ENCODE data around the gene ESRRG. TPM values are rescaled to one million over a fixed set of nuclear protein-coding genes. Genes with fewer than 3 reads are reported as not detected.

Gene ESRRG
- total and polyA plus RNA-seq, 2 donors (not counting 1 experiment from before 2014, with no cell fraction given), result 0.06 TPM; not detected in 1

- CTCF ChIA-PET, result no interaction called here
- Histone ChIP-seq H3K9ac (ENCODE audit: low read length) (no peak overlapping the region), H3K27me3 (replicated peaks in 1 of 4; ENCODE audit: control extremely low read depth in 1 of 4, control insufficient read depth in 3 of 4, insufficient read depth in 4 of 4, low read length in 3 of 4) (no peaks in the 10 kb centered on the region), H3K27ac (ENCODE audit: low read length in 2 of 2) (no peak overlapping the region), H4K20me1 (ENCODE audit: control insufficient read depth, insufficient read depth, low read length, poor library complexity, severe bottlenecking) (no peaks in the 10 kb centered on the region), H3K36me3 (replicated peaks in 1 of 2; ENCODE audit: control extremely low read depth in 1 of 2, control insufficient read depth in 1 of 2, extremely low read depth in 1 of 2, insufficient read depth in 2 of 2, low read length in 1 of 2) (no peaks in the 10 kb centered on the region), H3K4me2 (replicated peaks; ENCODE audit: low read depth, low read length, poor library complexity, severe bottlenecking) (no peak overlapping the region), H3K79me2 (ENCODE audit: control insufficient read depth, insufficient read depth, low read length) (no peaks in the 10 kb centered on the region), H2AFZ (ENCODE audit: insufficient read depth, low read depth, low read length, poor library complexity, severe bottlenecking) (no peak overlapping the region), H3K4me3 (ENCODE audit: control extremely low read depth in 1 of 5, extremely low read depth in 1 of 5, insufficient read depth in 1 of 5, low read depth in 2 of 5, low read length in 4 of 5) (no peak overlapping the region), H3K9me3 (ENCODE audit: control extremely low read depth in 1 of 3, control insufficient read depth in 2 of 3, insufficient read depth in 1 of 3, low read length in 2 of 3) (no peaks in the 10 kb centered on the region), H3K4me1 (ENCODE audit: control insufficient read depth in 2 of 2, insufficient read depth in 2 of 2, low read length in 2 of 2) (no peaks in the 10 kb centered on the region)
- intact Hi-C loops (cut with micrococcal nuclease), result no loop called here
- no peaks in the 10 kb centered on the region for H3K9me3 Mint-ChIP-seq (ENCODE audit: insufficient read depth)
- DNase-seq, result no peak
- POLR2A ChIA-PET, result no interaction called here
- no peak overlapping the region for H3K27ac Mint-ChIP-seq
- ATAC-seq (ENCODE audit: low read depth), result no peak
- H3K4me3 Mint-ChIP-seq, result no peak overlapping the region
- no peaks in the 10 kb centered on the region for H3K27me3 Mint-ChIP-seq
- TF ChIP-seq CTCF (IDR thresholded peaks at IDR 0.05) (no peak), EZH2 (IDR thresholded peaks at IDR 0.05; ENCODE audit: borderline replicate concordance, insufficient read depth, low read depth, low read length, poor library complexity, severe bottlenecking) (no peak)
- H3K4me1 Mint-ChIP-seq, result no peaks in the 10 kb centered on the region
- WGBS (ENCODE audit: insufficient coverage), result 95% methylated on average over 9 of the region's 12 CpGs
Measured at GRCh38 chr1:216614011-216614934, 109.0 kb downstream of the ESRRG start.

GRCh38 chr1:216612291-216612690 is 110.9 kb downstream of the ESRRG start:
- no peak overlapping the region for H3K27ac Mint-ChIP-seq
- WGBS (ENCODE audit: insufficient coverage), result no CpG with 5 or more reads among the region's 2 CpGs

More at GRCh38 chr1:216612291-216612690, 110.9 kb downstream of the ESRRG start:
- POLR2A ChIA-PET, result no interaction called here
- ATAC-seq (ENCODE audit: low read depth) (no peak), DNase-seq (no peak)
- no peak overlapping the region for H3K4me3 ChIP-seq (ENCODE audit: control extremely low read depth in 1 of 5, extremely low read depth in 1 of 5, insufficient read depth in 1 of 5, low read depth in 2 of 5, low read length in 4 of 5)
- no peaks in the 10 kb centered on the region for H3K9me3 ChIP-seq (ENCODE audit: control extremely low read depth in 1 of 3, control insufficient read depth in 2 of 3, insufficient read depth in 1 of 3, low read length in 2 of 3)
- Mint-ChIP-seq H3K27me3 (no peaks in the 10 kb centered on the region), H3K9me3 (ENCODE audit: insufficient read depth) (no peaks in the 10 kb centered on the region), H3K4me1 (no peaks in the 10 kb centered on the region), H3K4me3 (no peak overlapping the region)
- H3K9ac ChIP-seq (ENCODE audit: low read length), result no peak overlapping the region
- no peak overlapping the region for H3K4me2 ChIP-seq (replicated peaks; ENCODE audit: low read depth, low read length, poor library complexity, severe bottlenecking)
- H3K27ac ChIP-seq (ENCODE audit: low read length in 2 of 2), result no peak overlapping the region
- no peaks in the 10 kb centered on the region for H4K20me1 ChIP-seq (ENCODE audit: control insufficient read depth, insufficient read depth, low read length, poor library complexity, severe bottlenecking)
- no peaks in the 10 kb centered on the region for H3K36me3 ChIP-seq (replicated peaks in 1 of 2; ENCODE audit: control extremely low read depth in 1 of 2, control insufficient read depth in 1 of 2, extremely low read depth in 1 of 2, insufficient read depth in 2 of 2, low read length in 1 of 2)
- CTCF ChIA-PET, result no interaction called here
- no peak for TF ChIP-seq CTCF (IDR thresholded peaks at IDR 0.05)
- TF ChIP-seq EZH2 (IDR thresholded peaks at IDR 0.05; ENCODE audit: borderline replicate concordance, insufficient read depth, low read depth, low read length, poor library complexity, severe bottlenecking), result no peak
- H2AFZ ChIP-seq (ENCODE audit: insufficient read depth, low read depth, low read length, poor library complexity, severe bottlenecking), result no peak overlapping the region
- intact Hi-C loops (cut with micrococcal nuclease), result no loop called here
- H3K4me1 ChIP-seq (ENCODE audit: control insufficient read depth in 2 of 2, insufficient read depth in 2 of 2, low read length in 2 of 2), result no peaks in the 10 kb centered on the region
- H3K27me3 ChIP-seq (replicated peaks in 1 of 4; ENCODE audit: control extremely low read depth in 1 of 4, control insufficient read depth in 3 of 4, insufficient read depth in 4 of 4, low read length in 3 of 4), result no peaks in the 10 kb centered on the region
- H3K79me2 ChIP-seq (ENCODE audit: control insufficient read depth, insufficient read depth, low read length), result no peaks in the 10 kb centered on the region
